ENCODE measurements around the gene ORMDL3. TPM values are rescaled to one million over a fixed set of nuclear protein-coding genes. Genes with fewer than 3 reads are reported as not detected.

Gene ORMDL3
- total RNA-seq, 2 donors from 2014 or later: 65.6 to 91.0 TPM

GRCh38 chr17:39872751-39873150 lies 54.6 kb downstream of the ORMDL3 start:
- WGBS, 2 donors: 24 to 68% methylated on average over 2 of the region's 2 CpGs
- H3K27ac ChIP-seq: no peak overlapping the region
- H3K4me1 ChIP-seq: no peaks in the 10 kb centered on the region
- no peaks in the 10 kb centered on the region for H3K36me3 ChIP-seq (replicated peaks in 1 of 2; ENCODE audit: insufficient read depth in 1 of 2, low read depth in 2 of 2)
- intact Hi-C loops (cut with DNase I): no loop called here
- H3K9me3 ChIP-seq: no peaks in the 10 kb centered on the region
- peaks cover 0 to 5% of the 10 kb centered on the region in 2 donors for H3K27me3 ChIP-seq
- DNase-seq (no peak), ATAC-seq (no peak)
- H3K4me3 ChIP-seq: no peak overlapping the region
- TF ChIP-seq CTCF (IDR thresholded peaks at IDR 0.05) (peak in 4 of 7 experiments; percentile 14 to 57 (median 34)), POLR2A (IDR thresholded peaks at IDR 0.05) (no peak)

GRCh38 chr17:39871801-39872200 lies 55.6 kb downstream of the ORMDL3 start:
- Histone ChIP-seq H3K9me3 (no peaks in the 10 kb centered on the region), H3K27ac (no peak overlapping the region), H3K4me3 (no peak overlapping the region), H3K4me1 (no peaks in the 10 kb centered on the region), H3K36me3 (replicated peaks in 1 of 2; ENCODE audit: insufficient read depth in 1 of 2, low read depth in 2 of 2) (no peaks in the 10 kb centered on the region), H3K27me3 (peaks cover 0 to 5% of the 10 kb centered on the region in 2 donors)
- TF ChIP-seq CTCF (IDR thresholded peaks at IDR 0.05): no peak
- no peak for TF ChIP-seq POLR2A (IDR thresholded peaks at IDR 0.05)
- DNase-seq: no peak
- intact Hi-C loops (cut with DNase I): no loop called here
- ATAC-seq: no peak
- 56 to 58% methylated on average over 2 of the region's 2 CpGs for WGBS, 2 donors

Other genes starting within 250 kb of the ORMDL3 start
- gene PGAP3, start 239.5 kb downstream of the ORMDL3 start, total RNA-seq: 10 to 100 TPM; 13.8 to 33.2 TPM
- 10 to 100 TPM; 52.4 to 65.3 TPM for gene ERBB2, start 227.5 kb downstream of the ORMDL3 start, total RNA-seq
- 10 to 100 TPM; 79.1 to 98.2 TPM for gene MIEN1, start 197.1 kb downstream of the ORMDL3 start, total RNA-seq
- gene GRB7, start 189.7 kb downstream of the ORMDL3 start, total RNA-seq: 10 to 100 TPM; 25.4 to 39.9 TPM
- under 1 TPM; 0.78 to 0.99 TPM for gene IKZF3, start 63.3 kb downstream of the ORMDL3 start, total RNA-seq
- not detected for gene ZPBP2, start 59.4 kb downstream of the ORMDL3 start, total RNA-seq
- gene GSDMB, start 9.0 kb downstream of the ORMDL3 start, total RNA-seq: 10 to 100 TPM; 16.3 to 18.5 TPM
- gene LRRC3C, start 131 bp upstream of the ORMDL3 start, total RNA-seq: not detected
- 1 to 10 TPM in 1 of 2 donors, not detected in 1; 3.4 TPM for gene GSDMA, start 35.4 kb upstream of the ORMDL3 start, total RNA-seq
- 10 to 100 TPM; 39.6 to 40.2 TPM for gene PSMD3, start 53.2 kb upstream of the ORMDL3 start, total RNA-seq
- gene CSF3, start 87.8 kb upstream of the ORMDL3 start, total RNA-seq: 1 to 10 TPM in 1 of 2 donors, under 1 TPM in 1; 0.78 to 1.6 TPM
- gene MED24, start 126.8 kb upstream of the ORMDL3 start, total RNA-seq: 10 to 100 TPM; 34.9 to 38.7 TPM
- 10 to 100 TPM; 37.9 to 61.6 TPM for gene THRA, start 135.4 kb upstream of the ORMDL3 start, total RNA-seq
- gene NR1D1, start 173.0 kb upstream of the ORMDL3 start, total RNA-seq: 1 to 10 TPM; 2.3 to 5.9 TPM
- gene MSL1, start 194.4 kb upstream of the ORMDL3 start, total RNA-seq: 100 to 1,000 TPM in 1 of 2 donors, 10 to 100 TPM in 1; 75.5 to 157 TPM
- 10 to 100 TPM; 51.7 to 59.4 TPM for gene CASC3, start 212.9 kb upstream of the ORMDL3 start, total RNA-seq
- 1 to 10 TPM; 7.0 to 7.3 TPM for gene RAPGEFL1, start 249.9 kb upstream of the ORMDL3 start, total RNA-seq